B cell (primary cell): ENCODE measurements around the gene PTPN23. TPM values are rescaled to one million over a fixed set of nuclear protein-coding genes. Genes with fewer than 3 reads are reported as not detected.

Experiments used
- ATAC-seq: fragments of 200-7000 bp; cut with Tn5 transposase; one replicate; pipeline ENCODE4 v1.10.0; 2021; ENCODE audit warnings: low read depth, mild to moderate bottlenecking, moderate number of reproducible peaks, moderate library complexity
- CTCF ChIA-PET: fragments of 350-600 bp; sonication (Branson Sonifier 250); formaldehyde crosslinking; loops from one replicate; lab custom pipeline; 2021; ENCODE audit warnings: antibody characterized with exemption, inconsistent platforms; lab: Charles Lee
- POLR2A ChIA-PET: fragments of 350-600 bp; sonication (Branson Sonifier 250); formaldehyde crosslinking; loops from one replicate; lab custom pipeline; 2021; ENCODE audit warnings: antibody characterized with exemption; lab: Charles Lee
- DNase-seq: peaks from one replicate; pipeline ENCODE4 v3.0.0; 2013
- H2AFZ ChIP-seq: 2 replicates; pipeline ENCODE4 v1.6.1; 2012; ENCODE audit warnings: mild to moderate bottlenecking, low read depth, low read length; ENCODE audit not compliant: insufficient read depth, poor library complexity, severe bottlenecking
- H3K27ac ChIP-seq, 2 donors: 1 replicate in 1 of 2; 2 replicates in 1 of 2; pipeline ENCODE4 v1.5.1; 2012 to 2013; ENCODE audit warnings: low read length in 2 of 2, mild to moderate bottlenecking in 2 of 2, moderate library complexity in 1 of 2
- H3K27me3 ChIP-seq, 4 experiments: fragments of 200-600 bp in 1 of 4; sonication (generic) in 1 of 4; replicated peaks in 1 of 4; 1 replicate in 2 of 4; 2 replicates in 2 of 4; pipeline versions ENCODE4 v1.6.1 to v1.7.0; 2013 to 2016; ENCODE audit warnings: low read length in 3 of 4, mild to moderate bottlenecking in 2 of 4, mixed read lengths in 1 of 4, moderate library complexity in 1 of 4; ENCODE audit not compliant: insufficient read depth in 4 of 4, control insufficient read depth in 3 of 4; ENCODE audit errors: control extremely low read depth in 1 of 4
- H3K36me3 ChIP-seq, 2 experiments: replicated peaks in 1 of 2; 1 replicate in 1 of 2; 2 replicates in 1 of 2; pipeline versions ENCODE4 v1.6.1 to v1.7.1; 2013; ENCODE audit warnings: low read length in 1 of 2; ENCODE audit not compliant: insufficient read depth in 2 of 2, control insufficient read depth in 1 of 2; ENCODE audit errors: control extremely low read depth in 1 of 2, extremely low read depth in 1 of 2
- H3K4me1 ChIP-seq, 2 donors: fragments of 200-600 bp in 1 of 2; sonication (generic) in 1 of 2; 1 replicate in 1 of 2; 2 replicates in 1 of 2; pipeline versions ENCODE4 v1.5.1 to v1.6.1; 2013 to 2017; ENCODE audit warnings: low read length in 2 of 2; ENCODE audit not compliant: control insufficient read depth in 2 of 2, insufficient read depth in 2 of 2
- H3K4me2 ChIP-seq: replicated peaks from 2 replicates; pipeline ENCODE3; 2012; ENCODE audit warnings: mild to moderate bottlenecking, low read depth, low read length; ENCODE audit not compliant: poor library complexity, severe bottlenecking
- H3K4me3 ChIP-seq, 5 experiments: fragments of 200-600 bp in 1 of 5; sonication (generic) in 1 of 5; 1 replicate in 3 of 5; 2 replicates in 2 of 5; pipeline versions ENCODE4 v1.5.1 to v1.7.0; 2011 to 2016; ENCODE audit warnings: low read length in 4 of 5, mild to moderate bottlenecking in 4 of 5, low read depth in 2 of 5, control low read depth in 1 of 5, moderate library complexity in 1 of 5; ENCODE audit not compliant: insufficient read depth in 1 of 5; ENCODE audit errors: control extremely low read depth in 1 of 5, extremely low read depth in 1 of 5
- H3K79me2 ChIP-seq: fragments of 200-600 bp; sonication (generic); one replicate; pipeline ENCODE4 v1.6.0; 2016; ENCODE audit warnings: low read length; ENCODE audit not compliant: control insufficient read depth, insufficient read depth
- H3K9ac ChIP-seq: fragments of 200-600 bp; sonication (generic); 2 replicates; pipeline ENCODE4 v1.6.1; 2017; ENCODE audit warnings: mild to moderate bottlenecking, low read length, moderate library complexity
- H3K9me3 ChIP-seq, 3 donors: one replicate each; pipeline versions ENCODE4 v1.6.1 to v1.7.1; 2013; ENCODE audit warnings: low read length in 2 of 3; ENCODE audit not compliant: control insufficient read depth in 2 of 3, insufficient read depth in 1 of 3; ENCODE audit errors: control extremely low read depth in 1 of 3
- H4K20me1 ChIP-seq: 2 replicates; pipeline ENCODE4 v1.6.0; 2012; ENCODE audit warnings: mild to moderate bottlenecking, low read length; ENCODE audit not compliant: insufficient read depth, control insufficient read depth, poor library complexity, severe bottlenecking
- H3K27ac Mint-ChIP-seq: one replicate; pipeline ENCODE4 v1.8.0; 2021; ENCODE audit warnings: mixed read lengths
- H3K27me3 Mint-ChIP-seq: one replicate; pipeline ENCODE4 v1.8.0; 2021; ENCODE audit warnings: mixed read lengths
- H3K4me1 Mint-ChIP-seq: one replicate; pipeline ENCODE4 v1.8.0; 2021; ENCODE audit warnings: mixed read lengths
- H3K4me3 Mint-ChIP-seq: one replicate; pipeline ENCODE4 v1.8.0; 2021; ENCODE audit warnings: mixed read lengths
- H3K9me3 Mint-ChIP-seq: one replicate; pipeline ENCODE4 v1.8.0; 2022; ENCODE audit warnings: mixed read lengths; ENCODE audit not compliant: insufficient read depth
- EZH2 ChIP-seq: IDR thresholded peaks from 2 replicates; pipeline ENCODE4 v1.6.1; 2012; ENCODE audit warnings: borderline replicate concordance, low read depth, mild to moderate bottlenecking, moderate library complexity, low read length; ENCODE audit not compliant: insufficient read depth, poor library complexity, severe bottlenecking
- WGBS: methylation state at CpG from one replicate; pipeline ENCODE4 v1.1.5; 2013; ENCODE audit warnings: missing lambda C conversion rate; ENCODE audit not compliant: insufficient coverage; 5-methylcytosine and 5-hydroxymethylcytosine counted together
- intact Hi-C: fragments of 100-400 bp; cut with micrococcal nuclease; formaldehyde crosslinking; loops from one replicate; pipeline ENCODE4 v1.10.0; 2022
- polyA plus RNA-seq: library from polyadenylated mRNA; depleted of rRNA; stranded (reverse); fragments of >200 nt; gene quantifications from 2 replicates; pipeline ENCODE4 v1.2.3, GENCODE V29; 2012
- total RNA-seq, 2 donors: library from RNA; stranded (reverse); fragments of 120-200 nt in 1 of 2; gene quantifications; 1 replicate in 1 of 2; 2 replicates in 1 of 2; pipeline versions ENCODE4 v1.2.3 to v1.2.4, GENCODE V29; 2013 to 2022
- TF ChIP-seq, protein P1 (sequence below): fragments of 200-600 bp; IDR thresholded peaks from one replicate; pipeline ENCODE4 v1.8.0; 2022; ENCODE audit warnings: antibody characterized with exemption, mild to moderate bottlenecking

Gene PTPN23
- total and polyA plus RNA-seq, 2 donors (not counting 1 experiment from before 2014, with no cell fraction given): 21.3 to 68.8 TPM

DNA sequence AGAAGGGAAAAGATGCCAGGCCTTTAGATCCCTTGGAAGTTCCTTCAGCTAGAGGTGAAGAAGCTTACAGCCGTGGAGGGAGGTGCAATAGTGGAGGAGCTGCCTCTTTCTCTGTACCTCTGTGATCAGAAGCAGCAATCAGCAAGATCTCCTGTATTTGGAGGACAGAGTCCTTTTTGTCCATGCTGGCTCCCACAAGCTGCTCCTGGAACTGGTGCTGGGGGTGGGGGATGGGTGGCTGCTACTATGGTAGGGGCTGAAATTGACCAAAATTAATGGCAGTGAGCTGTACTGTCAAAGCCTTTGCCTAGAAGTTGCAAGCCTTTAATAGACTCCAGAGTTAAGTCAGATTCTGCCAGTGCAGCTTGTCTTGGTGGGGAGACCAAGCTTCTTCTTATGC lies 18.2 kb downstream of the PTPN23 start:
- H3K36me3 ChIP-seq: peaks cover 2 to 43% of the 10 kb centered on the region in 2 experiments
- Mint-ChIP-seq H3K4me3 (no peak overlapping the region), H3K27ac (no peak overlapping the region), H3K27me3 (no peaks in the 10 kb centered on the region), H3K4me1 (peaks cover 11% of the 10 kb centered on the region), H3K9me3 (no peaks in the 10 kb centered on the region)
- 100% methylated on average over 1 of the region's 1 CpG for WGBS
- POLR2A ChIA-PET: no interaction called here
- no peaks in the 10 kb centered on the region for H3K27me3 ChIP-seq
- H3K27ac ChIP-seq: no peak overlapping the region
- no peak overlapping the region for H2AFZ ChIP-seq
- peaks cover 75% of the 10 kb centered on the region for H3K79me2 ChIP-seq
- H3K4me2 ChIP-seq: no peak overlapping the region
- no peak overlapping the region for H3K9ac ChIP-seq
- CTCF ChIA-PET: no interaction called here
- DNase-seq: no peak
- intact Hi-C loops: no loop called here
- peaks cover 0 to 3% of the 10 kb centered on the region in 2 donors for H3K4me1 ChIP-seq
- peaks cover 67% of the 10 kb centered on the region for H4K20me1 ChIP-seq
- ATAC-seq: no peak
- no peaks in the 10 kb centered on the region for H3K9me3 ChIP-seq
- TF ChIP-seq, protein P1, sequence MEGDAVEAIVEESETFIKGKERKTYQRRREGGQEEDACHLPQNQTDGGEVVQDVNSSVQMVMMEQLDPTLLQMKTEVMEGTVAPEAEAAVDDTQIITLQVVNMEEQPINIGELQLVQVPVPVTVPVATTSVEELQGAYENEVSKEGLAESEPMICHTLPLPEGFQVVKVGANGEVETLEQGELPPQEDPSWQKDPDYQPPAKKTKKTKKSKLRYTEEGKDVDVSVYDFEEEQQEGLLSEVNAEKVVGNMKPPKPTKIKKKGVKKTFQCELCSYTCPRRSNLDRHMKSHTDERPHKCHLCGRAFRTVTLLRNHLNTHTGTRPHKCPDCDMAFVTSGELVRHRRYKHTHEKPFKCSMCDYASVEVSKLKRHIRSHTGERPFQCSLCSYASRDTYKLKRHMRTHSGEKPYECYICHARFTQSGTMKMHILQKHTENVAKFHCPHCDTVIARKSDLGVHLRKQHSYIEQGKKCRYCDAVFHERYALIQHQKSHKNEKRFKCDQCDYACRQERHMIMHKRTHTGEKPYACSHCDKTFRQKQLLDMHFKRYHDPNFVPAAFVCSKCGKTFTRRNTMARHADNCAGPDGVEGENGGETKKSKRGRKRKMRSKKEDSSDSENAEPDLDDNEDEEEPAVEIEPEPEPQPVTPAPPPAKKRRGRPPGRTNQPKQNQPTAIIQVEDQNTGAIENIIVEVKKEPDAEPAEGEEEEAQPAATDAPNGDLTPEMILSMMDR: no peak
- no peak for TF ChIP-seq EZH2
- no peak overlapping the region for H3K4me3 ChIP-seq

DNA sequence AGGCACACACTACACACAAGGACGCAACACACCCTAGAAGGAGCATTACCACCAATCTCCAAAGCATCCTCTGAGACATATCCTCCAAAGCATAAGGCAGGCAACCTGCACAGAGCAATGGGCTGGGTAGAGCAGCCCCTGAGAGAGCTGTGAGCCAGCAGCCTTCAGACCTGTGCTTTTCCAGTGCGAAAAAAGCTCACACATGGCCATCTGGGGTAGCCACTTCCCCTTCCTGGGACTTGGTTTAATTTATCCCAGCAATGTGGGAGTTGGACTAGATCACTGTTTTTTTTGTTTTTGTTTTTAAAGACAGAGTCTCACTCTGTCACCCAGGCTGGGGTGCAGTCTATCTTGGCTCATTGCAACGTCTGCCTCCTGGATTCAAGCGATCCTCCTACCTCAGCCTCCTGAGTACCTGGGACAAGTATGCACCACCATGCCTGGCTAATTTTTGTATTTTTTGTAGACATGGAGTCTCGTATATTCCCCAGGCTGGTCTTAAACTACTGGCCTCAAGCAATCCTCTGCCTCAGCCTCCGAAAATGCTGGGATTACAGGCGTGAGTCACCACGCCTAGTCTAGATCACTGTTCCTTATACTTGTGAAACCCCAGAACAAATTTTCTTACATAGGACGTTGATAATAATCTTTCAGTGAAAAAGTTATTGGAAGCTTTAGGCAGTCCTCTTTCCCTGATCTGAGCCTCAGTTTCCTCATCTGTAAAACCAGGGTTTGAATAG lies 18.9 kb downstream of the PTPN23 start:
- H3K4me3 Mint-ChIP-seq: no peak overlapping the region
- no peaks in the 10 kb centered on the region for H3K27me3 Mint-ChIP-seq
- ATAC-seq (no peak), DNase-seq (no peak)
- H3K9me3 ChIP-seq: no peaks in the 10 kb centered on the region
- TF ChIP-seq EZH2: no peak
- TF ChIP-seq, protein P1: no peak
- H3K4me3 ChIP-seq: no peak overlapping the region
- no peak overlapping the region for H3K27ac Mint-ChIP-seq
- H4K20me1 ChIP-seq: peaks cover 67% of the 10 kb centered on the region
- intact Hi-C loops: no loop called here
- no peak overlapping the region for H3K27ac ChIP-seq
- peaks cover 0 to 3% of the 10 kb centered on the region in 2 donors for H3K4me1 ChIP-seq
- POLR2A ChIA-PET: no interaction called here
- H3K79me2 ChIP-seq: peaks cover 69% of the 10 kb centered on the region
- no peak overlapping the region for H2AFZ ChIP-seq
- no peaks in the 10 kb centered on the region for H3K9me3 Mint-ChIP-seq
- H3K36me3 ChIP-seq: peaks cover 0 to 39% of the 10 kb centered on the region in 2 experiments
- WGBS: 91% methylated on average over 7 of the region's 9 CpGs
- H3K9ac ChIP-seq: no peak overlapping the region
- no peaks in the 10 kb centered on the region for H3K27me3 ChIP-seq
- CTCF ChIA-PET: interaction anchor here (1.0 kb wide), 1 partner anchor 21 kb away, joined by 3 read pairs; no protein-coding TSS in a partner anchor
- peaks cover 7% of the 10 kb centered on the region for H3K4me1 Mint-ChIP-seq
- H3K4me2 ChIP-seq: no peak overlapping the region
